DND-41 (cell line): ENCODE results near the gene RSPH4A.
"Not testable (repeated sequence)": the region's sequence is repeated elsewhere in the genome, so short reads cannot be mapped to it uniquely, and the experiment has no call there.

ENCODE experiments used
- ATAC-seq: fragments of 200-7000 bp; cut with Tn5 transposase; 3 replicates; pipeline ENCODE4 v1.9.1; 2021; ENCODE audit warnings: low read depth; ENCODE audit not compliant: insufficient read depth
- DNase-seq: peaks from one replicate; pipeline ENCODE4 v3.0.0-alpha.2; 2020
- H2AFZ ChIP-seq: 2 replicates; pipeline ENCODE4 v1.6.0; 2012; ENCODE audit warnings: low read depth, low read length
- H3K27ac ChIP-seq: 2 replicates; pipeline ENCODE4 v1.5.1; 2012; ENCODE audit warnings: low read length, inconsistent platforms
- H3K27me3 ChIP-seq: fragments of 200-600 bp; sonication (generic); 2 replicates; pipeline ENCODE4 v1.6.0; 2012; ENCODE audit warnings: low read length, mild to moderate bottlenecking, inconsistent platforms; ENCODE audit not compliant: insufficient read depth, poor library complexity
- H3K36me3 ChIP-seq: 2 replicates; pipeline ENCODE4 v1.5.1; 2012; ENCODE audit warnings: low read length, inconsistent platforms; ENCODE audit not compliant: insufficient read depth
- H3K4me1 ChIP-seq: 2 replicates; pipeline ENCODE4 v1.5.1; 2012; ENCODE audit warnings: mild to moderate bottlenecking, low read length; ENCODE audit not compliant: insufficient read depth
- H3K4me2 ChIP-seq: 2 replicates; pipeline ENCODE4 v1.6.0; 2012; ENCODE audit warnings: mild to moderate bottlenecking, moderate library complexity, low read length, inconsistent platforms; ENCODE audit not compliant: insufficient read depth
- H3K4me3 ChIP-seq, 2 experiments: fragments of 200-600 bp in 1 of 2; shearing (Covaris generic) in 1 of 2; 2 replicates each; pipeline ENCODE4 v1.5.1; 2012 to 2016; ENCODE audit warnings: inconsistent platforms in 2 of 2, low read length in 2 of 2, mild to moderate bottlenecking in 2 of 2, low read depth in 1 of 2, moderate library complexity in 1 of 2
- H3K79me2 ChIP-seq: 2 replicates; pipeline ENCODE4 v1.6.0; 2012; ENCODE audit warnings: low read length, inconsistent platforms; ENCODE audit not compliant: insufficient read depth
- H3K9ac ChIP-seq: 2 replicates; pipeline ENCODE4 v1.6.0; 2012; ENCODE audit warnings: low read depth, mild to moderate bottlenecking, inconsistent platforms, low read length, moderate library complexity
- H3K9me3 ChIP-seq: 2 replicates; pipeline ENCODE4 v1.5.1; 2012; ENCODE audit warnings: low read length, moderate library complexity, mild to moderate bottlenecking, inconsistent platforms; ENCODE audit not compliant: insufficient read depth, severe bottlenecking
- H4K20me1 ChIP-seq: 2 replicates; pipeline ENCODE4 v1.6.0; 2012; ENCODE audit warnings: low read length; ENCODE audit not compliant: insufficient read depth
- CTCF ChIP-seq: IDR thresholded peaks from 2 replicates; pipeline ENCODE4 v1.5.1; 2012; ENCODE audit warnings: borderline replicate concordance, low read length, moderate library complexity, mild to moderate bottlenecking; ENCODE audit not compliant: poor library complexity, severe bottlenecking; ENCODE audit errors: extremely low read depth
- EZH2 ChIP-seq: IDR thresholded peaks from 3 replicates; pipeline ENCODE4 v1.6.1; 2012; ENCODE audit warnings: borderline replicate concordance, low read depth, mild to moderate bottlenecking, moderate library complexity, low read length, inconsistent platforms; ENCODE audit not compliant: severe bottlenecking

Gene RSPH4A

GRCh38 chr6:116662202-116662601, 45.9 kb downstream of the RSPH4A start:
- Histone ChIP-seq H3K36me3 (peaks cover 10% of the 10 kb centered on the region; the same call in 1 of the 2 replicates), H3K9me3 (no peaks in the 10 kb centered on the region), H3K79me2 (peaks cover 77% of the 10 kb centered on the region), H3K27ac (no peak overlapping the region), H4K20me1 (peaks cover 10% of the 10 kb centered on the region; the same call in 1 of the 2 replicates), H3K4me2 (peak overlapping the region; percentile 21; the same call in 1 of the 2 replicates), H2AFZ (no peak overlapping the region), H3K9ac (no peak overlapping the region), H3K27me3 (no peaks in the 10 kb centered on the region), H3K4me3 (no peak overlapping the region), H3K4me1 (peaks cover 35% of the 10 kb centered on the region)
- DNase-seq (no peak), ATAC-seq (peak; percentile 59; the same call in 2 of the 3 replicates)
- TF ChIP-seq CTCF: no peak
- no peak for TF ChIP-seq EZH2

DNA sequence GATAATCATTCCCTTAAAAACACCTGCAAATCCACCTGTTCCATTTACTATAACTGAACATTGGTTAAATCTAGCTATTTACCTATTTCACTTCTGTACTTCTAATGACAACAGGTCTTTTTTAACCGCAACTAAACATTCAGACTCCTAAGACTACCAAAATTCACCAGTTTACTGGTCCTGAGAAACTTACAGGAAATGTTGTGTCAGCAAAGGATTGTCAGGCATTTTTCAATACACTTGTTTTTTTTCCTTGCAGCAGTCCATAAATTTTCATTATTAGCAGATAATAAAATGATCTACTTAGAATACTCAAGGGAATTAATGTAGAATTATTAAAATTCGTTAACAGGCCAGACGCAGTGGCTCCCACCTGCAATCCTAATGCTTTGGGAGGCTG, 47.0 kb downstream of the RSPH4A start:
- H3K9ac ChIP-seq: no peak overlapping the region
- H2AFZ ChIP-seq: no peak overlapping the region
- H3K27me3 ChIP-seq: no peaks in the 10 kb centered on the region
- H3K9me3 ChIP-seq: no peaks in the 10 kb centered on the region
- peaks cover 10% of the 10 kb centered on the region for H4K20me1 ChIP-seq
- H3K36me3 ChIP-seq: peaks cover 4% of the 10 kb centered on the region; the same call in 1 of the 2 replicates
- TF ChIP-seq EZH2 (no peak), CTCF (no peak)
- DNase-seq: no peak
- peak overlapping the region; percentile 4; the same call in 1 of the 2 replicates for H3K4me2 ChIP-seq
- H3K79me2 ChIP-seq: peaks cover 88% of the 10 kb centered on the region
- no peak overlapping the region for H3K27ac ChIP-seq
- H3K4me1 ChIP-seq: peaks cover 42% of the 10 kb centered on the region
- no peak for ATAC-seq
- H3K4me3 ChIP-seq: no peak overlapping the region

- H3K9me3 ChIP-seq, DNase-seq, H3K9ac ChIP-seq, H3K27ac ChIP-seq, H3K4me3 ChIP-seq, H2AFZ ChIP-seq, H3K36me3 ChIP-seq, H3K27me3 ChIP-seq, ATAC-seq, H4K20me1 ChIP-seq: not testable (repeated sequence)
- Histone ChIP-seq H3K4me2 (peak overlapping the region; percentile 90), H3K79me2 (peaks cover 91% of the 10 kb centered on the region), H3K4me1 (peaks cover 46% of the 10 kb centered on the region)
Measured at GRCh38 chr6:116664169-116664568, 47.9 kb downstream of the RSPH4A start.

GRCh38 chr6:116665464-116665863, 49.2 kb downstream of the RSPH4A start:
- Histone ChIP-seq H3K9me3 (no peaks in the 10 kb centered on the region), H3K4me2 (peak overlapping the region; percentile 90), H3K9ac (peak overlapping the region; percentile 79; the same call in 1 of the 2 replicates), H2AFZ (no peak overlapping the region), H4K20me1 (peaks cover 6% of the 10 kb centered on the region), H3K27me3 (no peaks in the 10 kb centered on the region), H3K4me1 (peaks cover 46% of the 10 kb centered on the region), H3K79me2 (peaks cover 81% of the 10 kb centered on the region), H3K27ac (no peak overlapping the region), H3K36me3 (no peaks in the 10 kb centered on the region; the same call in 1 of the 2 replicates), H3K4me3 (peak overlapping the region in 1 of 2 experiments; percentile 43; a peak in 2 of 4 replicates)
- DNase-seq (no peak), ATAC-seq (no peak)
- TF ChIP-seq CTCF: no peak
- TF ChIP-seq EZH2: no peak
